ENCODE results near the gene NPIPB8. TPM values are rescaled to one million over a fixed set of nuclear protein-coding genes. Genes with fewer than 3 reads are reported as not detected.
A peak's percentile ranks its signal among the peaks of the same experiment; 100 is the strongest.
"Not testable (repeated sequence)": the region's sequence is repeated elsewhere in the genome, so short reads cannot be mapped to it uniquely, and the experiment has no call there.

Gene NPIPB8
- total RNA-seq, 4 donors from 2014 or later = 0.27 to 0.32 TPM; not detected in 2

DNA sequence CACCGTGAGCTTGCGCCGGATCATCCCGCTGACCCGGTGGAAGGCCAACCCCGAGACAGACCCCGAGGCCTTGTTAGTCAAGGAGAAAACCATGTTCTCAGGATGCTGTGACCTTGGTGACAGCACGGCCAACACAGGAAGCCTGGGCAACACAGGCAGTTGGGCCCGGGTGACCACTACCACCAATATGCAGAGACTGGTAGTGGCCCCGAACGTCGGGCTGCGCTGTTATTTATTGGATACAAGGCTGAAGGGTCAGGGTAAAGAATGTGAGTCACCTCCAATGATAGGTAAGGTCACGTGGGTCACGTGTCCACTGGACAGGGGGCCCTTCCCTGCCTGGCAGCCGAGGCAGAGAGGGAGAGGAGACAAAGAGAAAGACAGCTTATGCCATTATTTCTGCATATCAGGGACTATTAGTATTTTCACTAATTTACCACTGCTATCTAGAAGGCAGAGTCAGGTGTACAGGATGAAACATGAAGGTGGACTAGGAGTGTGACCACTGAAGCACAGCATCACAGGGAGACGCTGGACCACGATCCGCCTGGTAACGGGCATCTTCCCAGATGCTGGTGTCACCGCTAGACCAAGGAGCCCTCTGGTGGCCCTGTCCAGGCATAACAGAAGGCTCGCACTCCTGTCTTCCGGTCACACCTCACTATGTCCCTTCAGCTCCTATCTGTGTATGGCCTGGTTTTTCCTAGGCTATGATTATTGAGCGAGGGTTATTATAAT is 22.2 kb upstream of the NPIPB8 start:
- H3K27ac ChIP-seq; H3K9me3 ChIP-seq; in situ Hi-C loops (cut with MboI; ENCODE audit: low pct_ligation_motif_present in 1 of 4, low pct_unique_long_range_greater_than_20kb in 1 of 4, low sequenced_read_pairs in 3 of 4); H3K4me1 ChIP-seq; H3K36me3 ChIP-seq; H3K27me3 ChIP-seq; H3K4me3 ChIP-seq: not testable (repeated sequence)
- TF ChIP-seq, protein P1, sequence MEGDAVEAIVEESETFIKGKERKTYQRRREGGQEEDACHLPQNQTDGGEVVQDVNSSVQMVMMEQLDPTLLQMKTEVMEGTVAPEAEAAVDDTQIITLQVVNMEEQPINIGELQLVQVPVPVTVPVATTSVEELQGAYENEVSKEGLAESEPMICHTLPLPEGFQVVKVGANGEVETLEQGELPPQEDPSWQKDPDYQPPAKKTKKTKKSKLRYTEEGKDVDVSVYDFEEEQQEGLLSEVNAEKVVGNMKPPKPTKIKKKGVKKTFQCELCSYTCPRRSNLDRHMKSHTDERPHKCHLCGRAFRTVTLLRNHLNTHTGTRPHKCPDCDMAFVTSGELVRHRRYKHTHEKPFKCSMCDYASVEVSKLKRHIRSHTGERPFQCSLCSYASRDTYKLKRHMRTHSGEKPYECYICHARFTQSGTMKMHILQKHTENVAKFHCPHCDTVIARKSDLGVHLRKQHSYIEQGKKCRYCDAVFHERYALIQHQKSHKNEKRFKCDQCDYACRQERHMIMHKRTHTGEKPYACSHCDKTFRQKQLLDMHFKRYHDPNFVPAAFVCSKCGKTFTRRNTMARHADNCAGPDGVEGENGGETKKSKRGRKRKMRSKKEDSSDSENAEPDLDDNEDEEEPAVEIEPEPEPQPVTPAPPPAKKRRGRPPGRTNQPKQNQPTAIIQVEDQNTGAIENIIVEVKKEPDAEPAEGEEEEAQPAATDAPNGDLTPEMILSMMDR (IDR thresholded peaks at IDR 0.05) = peak; percentile 64 to 84 (median 75)
- WGBS, 2 donors (ENCODE audit: low coverage in 1 of 2) = 48 to 53% methylated on average over 9 to 17 of the region's 24 CpGs
- DNase-seq = peak; percentile 77
- intact Hi-C loops (cut with DNase I; ENCODE audit: low total_unique reads) = loop anchor here (5.0 kb wide), 1 partner anchor 128 kb away; no protein-coding TSS in a partner anchor

DNA sequence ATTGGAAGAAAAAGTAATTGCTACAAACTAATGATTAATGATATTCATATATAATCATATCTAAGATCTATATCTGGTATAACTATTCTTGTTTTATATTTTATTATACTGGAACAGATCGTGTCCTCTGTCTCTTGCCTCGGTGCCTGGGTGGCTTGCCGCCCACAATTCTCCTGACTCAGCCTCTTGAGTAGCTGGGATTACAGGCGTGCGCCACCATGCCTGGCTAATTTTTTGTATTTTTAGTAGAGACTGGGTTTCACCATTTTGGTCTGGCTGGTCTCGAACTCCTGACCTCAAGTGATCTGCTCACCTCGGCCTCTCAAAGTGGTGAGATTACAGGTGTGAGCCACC is 21.7 kb upstream of the NPIPB8 start:
- H3K9me3 ChIP-seq; DNase-seq; in situ Hi-C loops (cut with MboI; ENCODE audit: low pct_ligation_motif_present in 1 of 4, low pct_unique_long_range_greater_than_20kb in 1 of 4, low sequenced_read_pairs in 3 of 4); H3K4me1 ChIP-seq; H3K36me3 ChIP-seq; H3K27me3 ChIP-seq; H3K4me3 ChIP-seq; H3K27ac ChIP-seq: not testable (repeated sequence)
- TF ChIP-seq, protein P1 (IDR thresholded peaks at IDR 0.05) = peak in 1 of 5 experiments; percentile 9
- intact Hi-C loops (cut with DNase I; ENCODE audit: low total_unique reads) = loop anchor here (5.0 kb wide), 1 partner anchor 129 kb away; no protein-coding TSS in a partner anchor
- WGBS, 2 donors (ENCODE audit: low coverage in 1 of 2) = 70 to 77% methylated on average over 7 of the region's 7 CpGs

DNA sequence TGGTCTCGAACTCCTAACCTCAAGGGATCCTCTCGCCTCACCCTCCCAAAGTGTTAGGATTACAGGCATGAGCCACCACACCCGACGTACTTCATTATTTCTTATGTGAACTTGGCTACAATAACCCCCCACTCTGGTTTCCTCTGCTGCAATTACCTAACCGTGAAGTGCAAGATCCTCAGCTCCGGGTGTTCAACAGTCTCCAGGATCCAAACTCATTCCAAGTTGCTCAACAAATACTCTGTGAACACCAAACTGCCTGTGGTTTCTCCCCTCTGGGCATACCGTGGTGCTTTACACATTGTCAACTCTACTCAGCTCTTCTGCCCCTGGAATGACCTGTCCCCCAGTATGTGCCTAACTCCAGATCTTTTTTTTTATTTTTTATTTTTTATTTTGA is 21.2 kb upstream of the NPIPB8 start:
- WGBS, 2 donors (ENCODE audit: low coverage in 1 of 2) = 74 to 76% methylated on average over 7 of the region's 7 CpGs
- H3K4me1 ChIP-seq = no peaks in the 10 kb centered on the region
- no peaks in the 10 kb centered on the region for H3K27me3 ChIP-seq
- H3K27ac ChIP-seq = no peak overlapping the region
- H3K36me3 ChIP-seq = no peaks in the 10 kb centered on the region
- in situ Hi-C loops (cut with MboI; ENCODE audit: low pct_ligation_motif_present in 1 of 4, low pct_unique_long_range_greater_than_20kb in 1 of 4, low sequenced_read_pairs in 3 of 4) (no loop called here), intact Hi-C loops (cut with DNase I; ENCODE audit: low total_unique reads) (loop anchor here (5.0 kb wide), 1 partner anchor 129 kb away; no protein-coding TSS in a partner anchor)
- no peaks in the 10 kb centered on the region for H3K9me3 ChIP-seq
- H3K4me3 ChIP-seq = no peak overlapping the region
- no peak for DNase-seq
- TF ChIP-seq POLR2AphosphoS5 (IDR thresholded peaks at IDR 0.05) (no peak), POLR2A (IDR thresholded peaks at IDR 0.05) (no peak), EP300 (IDR thresholded peaks at IDR 0.05; ENCODE audit: low read depth) (no peak)
- TF ChIP-seq, protein P1 (IDR thresholded peaks at IDR 0.05) = no peak

DNA sequence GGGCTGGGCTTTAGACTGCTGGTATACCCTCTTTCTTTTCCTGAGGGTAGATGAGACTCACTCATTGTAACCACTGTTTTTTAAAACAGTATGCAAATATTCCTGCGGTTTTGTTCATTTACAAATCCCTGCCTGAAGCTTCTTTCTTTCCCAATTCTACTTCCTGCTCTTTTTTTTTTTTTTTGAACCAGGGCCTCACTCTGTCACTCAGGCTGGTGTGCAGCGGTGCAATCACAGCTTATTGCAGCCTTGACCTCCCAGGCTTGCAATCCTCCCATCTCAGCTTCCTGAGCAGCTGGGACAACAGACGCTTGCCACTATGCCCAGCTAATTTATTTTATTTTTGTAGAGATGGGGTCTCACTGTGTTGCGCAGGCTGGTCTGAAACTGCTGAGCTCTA is 20.0 kb upstream of the NPIPB8 start:
- Histone ChIP-seq H3K36me3 (no peaks in the 10 kb centered on the region), H3K4me1 (peaks cover 0 to 12% (median 6%) of the 10 kb centered on the region in 4 donors), H3K27me3 (no peaks in the 10 kb centered on the region), H3K27ac (no peak overlapping the region), H3K4me3 (no peak overlapping the region), H3K9me3 (no peaks in the 10 kb centered on the region)
- in situ Hi-C loops (cut with MboI; ENCODE audit: low pct_ligation_motif_present in 1 of 4, low pct_unique_long_range_greater_than_20kb in 1 of 4, low sequenced_read_pairs in 3 of 4) (no loop called here), intact Hi-C loops (cut with DNase I; ENCODE audit: low total_unique reads) (loop anchor here (5.0 kb wide), 1 partner anchor 131 kb away; no protein-coding TSS in a partner anchor)
- TF ChIP-seq EP300 (IDR thresholded peaks at IDR 0.05; ENCODE audit: low read depth) (no peak), POLR2A (IDR thresholded peaks at IDR 0.05) (no peak), POLR2AphosphoS5 (IDR thresholded peaks at IDR 0.05) (no peak)
- TF ChIP-seq, protein P1 (IDR thresholded peaks at IDR 0.05) = no peak
- DNase-seq = no peak
- 14 to 71% methylated on average over 3 to 4 of the region's 4 CpGs for WGBS, 2 donors (ENCODE audit: low coverage in 1 of 2)

DNA sequence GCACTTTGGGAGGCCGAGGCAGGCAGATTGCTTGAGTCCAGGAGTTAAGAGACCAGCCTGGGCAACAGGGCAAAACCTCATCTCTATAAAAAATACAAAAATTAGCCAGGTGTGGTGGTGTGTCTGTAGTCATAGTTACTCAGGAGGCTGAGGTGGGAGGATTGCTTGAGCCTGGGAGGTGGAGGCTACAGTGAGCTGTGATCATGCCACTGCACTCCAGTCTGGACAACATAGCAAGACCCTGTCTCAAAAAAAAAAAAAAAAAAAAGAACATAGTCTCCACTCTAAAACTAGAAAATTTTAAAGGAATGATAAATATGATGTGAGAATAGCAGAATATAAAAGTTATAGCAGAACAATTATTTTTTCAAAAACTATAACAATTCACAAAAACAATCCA is 17.5 kb upstream of the NPIPB8 start:
- intact Hi-C loops (cut with DNase I; ENCODE audit: low total_unique reads); H3K36me3 ChIP-seq; H3K9me3 ChIP-seq; H3K4me3 ChIP-seq; H3K27ac ChIP-seq; H3K27me3 ChIP-seq; DNase-seq; in situ Hi-C loops (cut with MboI; ENCODE audit: low pct_ligation_motif_present in 1 of 4, low pct_unique_long_range_greater_than_20kb in 1 of 4, low sequenced_read_pairs in 3 of 4): not testable (repeated sequence)
- H3K4me1 ChIP-seq = peaks cover 0 to 19% (median 9%) of the 10 kb centered on the region in 4 donors
- 82% methylated on average over 1 of the region's 1 CpG; no CpG with 5 or more reads in 1 of the 2 donors for WGBS, 2 donors (ENCODE audit: low coverage in 1 of 2)
